ENCODE results near the gene TBX6. TPM values are rescaled to one million over a fixed set of nuclear protein-coding genes. Genes with fewer than 3 reads are reported as not detected.

Gene TBX6
- total RNA-seq, 2 donors from 2014 or later: 0.85 to 1.6 TPM

DNA sequence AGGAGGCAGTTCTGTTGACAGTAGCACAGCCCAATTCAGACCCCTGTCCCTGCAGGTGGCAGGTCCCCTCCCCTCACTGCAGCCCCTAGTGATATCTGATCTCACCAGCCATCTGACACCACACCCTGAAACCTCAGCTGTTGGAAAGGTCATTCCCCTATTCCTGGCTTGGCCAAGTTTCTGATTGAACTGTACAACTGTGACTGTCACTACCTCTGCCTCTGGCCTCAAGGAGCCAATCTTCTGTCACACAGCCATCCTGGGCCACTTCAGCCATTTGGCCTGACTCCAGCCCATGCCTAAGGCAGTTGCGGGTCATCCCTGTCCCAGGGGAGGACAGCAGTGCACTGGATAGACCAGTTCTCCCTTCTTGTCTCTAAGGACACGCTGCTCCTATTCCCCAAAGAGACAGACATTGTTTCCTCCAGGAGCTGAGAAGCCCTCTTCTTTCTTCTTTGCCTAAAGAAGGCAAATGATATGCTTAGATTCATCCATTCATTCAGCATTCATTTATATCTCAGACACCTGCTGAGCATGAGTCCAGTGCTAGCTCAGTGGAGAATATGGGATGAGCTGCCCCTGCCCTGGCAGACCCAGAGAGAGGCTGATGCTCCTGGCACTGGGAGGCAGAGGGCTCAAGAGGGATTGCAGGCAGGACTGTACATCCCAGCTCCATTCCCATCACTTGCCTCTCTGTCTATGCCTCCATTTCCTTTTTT, 30.7 kb downstream of the TBX6 start:
- H3K27me3 ChIP-seq: no peaks in the 10 kb centered on the region
- H3K27ac ChIP-seq: no peak overlapping the region
- no peaks in the 10 kb centered on the region for H3K9me3 ChIP-seq
- DNase-seq: no peak
- TF ChIP-seq, protein P1, sequence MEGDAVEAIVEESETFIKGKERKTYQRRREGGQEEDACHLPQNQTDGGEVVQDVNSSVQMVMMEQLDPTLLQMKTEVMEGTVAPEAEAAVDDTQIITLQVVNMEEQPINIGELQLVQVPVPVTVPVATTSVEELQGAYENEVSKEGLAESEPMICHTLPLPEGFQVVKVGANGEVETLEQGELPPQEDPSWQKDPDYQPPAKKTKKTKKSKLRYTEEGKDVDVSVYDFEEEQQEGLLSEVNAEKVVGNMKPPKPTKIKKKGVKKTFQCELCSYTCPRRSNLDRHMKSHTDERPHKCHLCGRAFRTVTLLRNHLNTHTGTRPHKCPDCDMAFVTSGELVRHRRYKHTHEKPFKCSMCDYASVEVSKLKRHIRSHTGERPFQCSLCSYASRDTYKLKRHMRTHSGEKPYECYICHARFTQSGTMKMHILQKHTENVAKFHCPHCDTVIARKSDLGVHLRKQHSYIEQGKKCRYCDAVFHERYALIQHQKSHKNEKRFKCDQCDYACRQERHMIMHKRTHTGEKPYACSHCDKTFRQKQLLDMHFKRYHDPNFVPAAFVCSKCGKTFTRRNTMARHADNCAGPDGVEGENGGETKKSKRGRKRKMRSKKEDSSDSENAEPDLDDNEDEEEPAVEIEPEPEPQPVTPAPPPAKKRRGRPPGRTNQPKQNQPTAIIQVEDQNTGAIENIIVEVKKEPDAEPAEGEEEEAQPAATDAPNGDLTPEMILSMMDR (IDR thresholded peaks at IDR 0.05): no peak
- peaks cover 4% of the 10 kb centered on the region for H3K4me1 ChIP-seq
- intact Hi-C loops (cut with DNase I): no loop called here
- peak overlapping the region in 1 of 2 donors; percentile 12 for H3K9ac ChIP-seq (ENCODE audit: low read depth in 2 of 2, low read length in 2 of 2)
- H3K4me3 ChIP-seq: no peak overlapping the region
- no peaks in the 10 kb centered on the region for H3K36me3 ChIP-seq

- Histone ChIP-seq H3K9ac (ENCODE audit: low read depth in 2 of 2, low read length in 2 of 2) (no peak overlapping the region), H3K4me3 (no peak overlapping the region), H3K9me3 (no peaks in the 10 kb centered on the region), H3K27me3 (no peaks in the 10 kb centered on the region), H3K36me3 (no peaks in the 10 kb centered on the region), H3K27ac (no peak overlapping the region), H3K4me1 (peaks cover 4% of the 10 kb centered on the region)
- intact Hi-C loops (cut with DNase I): no loop called here
- TF ChIP-seq, protein P1 (IDR thresholded peaks at IDR 0.05): no peak
- no peak for DNase-seq
Observed at GRCh38 chr16:30060346-30060745, 31.4 kb downstream of the TBX6 start.

- TF ChIP-seq, protein P1 (IDR thresholded peaks at IDR 0.05): peak; percentile 61
- H3K36me3 ChIP-seq: no peaks in the 10 kb centered on the region
- peaks cover 4% of the 10 kb centered on the region for H3K4me1 ChIP-seq
- H3K9ac ChIP-seq (ENCODE audit: low read depth in 2 of 2, low read length in 2 of 2): no peak overlapping the region
- no peaks in the 10 kb centered on the region for H3K9me3 ChIP-seq
- no peak overlapping the region for H3K27ac ChIP-seq
- H3K27me3 ChIP-seq: no peaks in the 10 kb centered on the region
- intact Hi-C loops (cut with DNase I): no loop called here
- peak; percentile 67 for DNase-seq
- H3K4me3 ChIP-seq: no peak overlapping the region
Observed at GRCh38 chr16:30054959-30055553, 36.7 kb downstream of the TBX6 start.

- no peak overlapping the region for H3K27ac ChIP-seq
- DNase-seq: no peak
- TF ChIP-seq, protein P1 (IDR thresholded peaks at IDR 0.05): no peak
- H3K9me3 ChIP-seq: no peaks in the 10 kb centered on the region
- intact Hi-C loops (cut with DNase I): no loop called here
- H3K4me1 ChIP-seq: peaks cover 4% of the 10 kb centered on the region
- H3K36me3 ChIP-seq: no peaks in the 10 kb centered on the region
- H3K9ac ChIP-seq (ENCODE audit: low read depth in 2 of 2, low read length in 2 of 2): no peak overlapping the region
- H3K27me3 ChIP-seq: no peaks in the 10 kb centered on the region
- H3K4me3 ChIP-seq: no peak overlapping the region
Observed at GRCh38 chr16:30054451-30054850, 37.3 kb downstream of the TBX6 start.

DNA sequence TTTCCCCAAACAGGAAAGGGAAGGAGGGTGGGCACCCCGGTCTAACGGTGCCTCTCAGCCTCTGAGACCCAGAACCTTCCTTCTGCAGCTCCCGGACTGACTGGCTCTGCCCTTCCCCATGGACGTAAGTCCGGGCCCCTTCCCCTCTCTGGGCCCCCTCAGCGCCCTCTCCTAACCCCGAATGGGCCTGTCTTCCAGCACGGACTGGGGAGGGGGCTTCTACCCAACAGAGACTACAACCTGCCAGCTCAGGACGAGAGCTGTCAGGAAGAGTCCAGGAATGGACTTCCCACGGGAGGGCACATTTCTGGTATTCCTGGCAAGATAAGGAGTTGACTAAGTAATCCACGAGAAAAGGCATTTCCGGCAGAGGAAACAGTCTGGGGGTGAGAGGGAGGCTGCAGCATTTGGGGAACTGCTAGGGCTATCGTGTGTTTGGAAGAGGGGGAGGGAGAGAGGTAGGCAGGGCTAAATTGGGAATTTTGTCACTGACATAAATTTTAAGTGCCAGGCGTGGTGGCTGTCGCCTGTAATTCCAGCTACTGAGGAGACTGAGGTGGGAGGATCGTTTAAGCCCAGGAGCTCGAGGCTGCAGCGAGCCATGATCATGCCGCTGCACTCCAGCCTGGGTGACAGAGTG, 38.2 kb downstream of the TBX6 start:
- Histone ChIP-seq H3K9ac (ENCODE audit: low read depth in 2 of 2, low read length in 2 of 2) (peak overlapping the region; percentile 46 to 77), H3K36me3 (no peaks in the 10 kb centered on the region), H3K4me1 (peaks cover 4% of the 10 kb centered on the region), H3K9me3 (no peaks in the 10 kb centered on the region), H3K4me3 (peak overlapping the region; percentile 54), H3K27ac (no peak overlapping the region), H3K27me3 (no peaks in the 10 kb centered on the region)
- TF ChIP-seq, protein P1 (IDR thresholded peaks at IDR 0.05): no peak
- intact Hi-C loops (cut with DNase I): no loop called here
- no peak for DNase-seq
